ENCODE results near the gene NSUN7.

DNA sequence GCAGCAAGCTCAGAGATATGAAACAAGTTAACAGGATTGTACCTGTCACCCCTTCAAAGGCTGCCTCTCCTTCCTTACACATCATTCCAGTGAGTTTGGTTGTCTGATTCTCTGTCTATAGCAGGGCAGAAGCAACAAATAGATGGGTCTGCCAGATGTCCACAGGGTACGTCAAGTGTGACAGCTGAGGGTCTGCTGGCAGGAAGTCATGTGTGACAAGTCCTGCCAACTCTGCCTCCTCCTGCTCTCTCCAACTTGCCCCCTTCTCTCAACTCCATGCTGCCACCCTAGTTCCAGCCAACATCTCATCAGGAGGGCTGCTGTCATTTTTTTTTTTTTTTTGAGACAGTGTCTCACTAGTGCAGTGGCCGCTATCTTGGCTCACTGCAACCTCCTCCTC, 109.2 kb downstream of the NSUN7 start:
- TF ChIP-seq, protein P1, sequence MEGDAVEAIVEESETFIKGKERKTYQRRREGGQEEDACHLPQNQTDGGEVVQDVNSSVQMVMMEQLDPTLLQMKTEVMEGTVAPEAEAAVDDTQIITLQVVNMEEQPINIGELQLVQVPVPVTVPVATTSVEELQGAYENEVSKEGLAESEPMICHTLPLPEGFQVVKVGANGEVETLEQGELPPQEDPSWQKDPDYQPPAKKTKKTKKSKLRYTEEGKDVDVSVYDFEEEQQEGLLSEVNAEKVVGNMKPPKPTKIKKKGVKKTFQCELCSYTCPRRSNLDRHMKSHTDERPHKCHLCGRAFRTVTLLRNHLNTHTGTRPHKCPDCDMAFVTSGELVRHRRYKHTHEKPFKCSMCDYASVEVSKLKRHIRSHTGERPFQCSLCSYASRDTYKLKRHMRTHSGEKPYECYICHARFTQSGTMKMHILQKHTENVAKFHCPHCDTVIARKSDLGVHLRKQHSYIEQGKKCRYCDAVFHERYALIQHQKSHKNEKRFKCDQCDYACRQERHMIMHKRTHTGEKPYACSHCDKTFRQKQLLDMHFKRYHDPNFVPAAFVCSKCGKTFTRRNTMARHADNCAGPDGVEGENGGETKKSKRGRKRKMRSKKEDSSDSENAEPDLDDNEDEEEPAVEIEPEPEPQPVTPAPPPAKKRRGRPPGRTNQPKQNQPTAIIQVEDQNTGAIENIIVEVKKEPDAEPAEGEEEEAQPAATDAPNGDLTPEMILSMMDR (IDR thresholded peaks at IDR 0.05): no peak
- TF ChIP-seq POLR2A (IDR thresholded peaks at IDR 0.05): no peak
